Neural cell (in vitro differentiated cells): ENCODE data around the gene DYRK4. TPM values are rescaled to one million over a fixed set of nuclear protein-coding genes. Genes with fewer than 3 reads are reported as not detected.

Experiments used
- H2AFZ ChIP-seq: fragments of 200-600, 300-800 bp; sonication (generic), shearing (Covaris generic); 2 replicates; pipeline ENCODE4 v1.6.0; 2014; ENCODE audit warnings: low read depth, mild to moderate bottlenecking, antibody characterized with exemption, low read length, moderate library complexity
- H3F3A ChIP-seq: fragments of 200-600 bp; shearing (Covaris generic); 2 replicates; pipeline ENCODE4 v1.6.1; 2016; ENCODE audit warnings: mild to moderate bottlenecking, moderate library complexity, mixed read lengths, antibody characterized with exemption, low read length; ENCODE audit not compliant: insufficient read depth, poor library complexity, severe bottlenecking
- H3K27ac ChIP-seq: fragments of 200-600, 300-800 bp; sonication (generic), shearing (Covaris generic); 2 replicates; pipeline ENCODE4 v1.5.1; 2014; ENCODE audit warnings: mild to moderate bottlenecking, low read length, moderate library complexity
- H3K27me3 ChIP-seq: fragments of 300-800, 200-600 bp; sonication (generic), shearing (Covaris generic); 2 replicates; pipeline ENCODE4 v1.6.0; 2014; ENCODE audit warnings: mild to moderate bottlenecking, low read depth, low read length, moderate library complexity; ENCODE audit not compliant: insufficient read depth
- H3K36me3 ChIP-seq: fragments of 300-800, 200-600 bp; sonication (generic), shearing (Covaris generic); 2 replicates; pipeline ENCODE4 v1.5.1; 2014; ENCODE audit warnings: mild to moderate bottlenecking, antibody characterized with exemption, low read length, moderate library complexity; ENCODE audit not compliant: insufficient read depth
- H3K4me2 ChIP-seq: fragments of 300-800, 200-600 bp; sonication (generic), shearing (Covaris generic); 2 replicates; pipeline ENCODE4 v1.6.0; 2014; ENCODE audit warnings: mild to moderate bottlenecking, low read length
- H3K4me3 ChIP-seq: fragments of 300-800, 200-600 bp; sonication (generic), shearing (Covaris generic); 2 replicates; pipeline ENCODE4 v1.5.1; 2014; ENCODE audit warnings: mild to moderate bottlenecking, low read length, moderate library complexity
- H3K79me2 ChIP-seq: fragments of 200-600 bp; shearing (Covaris generic); replicated peaks from 2 replicates; pipeline ENCODE4 v1.6.0; 2014; ENCODE audit warnings: mild to moderate bottlenecking, low read length, moderate library complexity; ENCODE audit not compliant: insufficient read depth
- H3K9ac ChIP-seq: fragments of 300-800, 200-600 bp; sonication (generic), shearing (Covaris generic); 2 replicates; pipeline ENCODE4 v1.6.1; 2016; ENCODE audit warnings: mild to moderate bottlenecking, low read length, mixed read lengths
- H3K9me2 ChIP-seq: fragments of 200-600 bp; shearing (Covaris generic); 2 replicates; pipeline ENCODE4 v1.6.1; 2016; ENCODE audit warnings: mild to moderate bottlenecking, low read length, mixed read lengths; ENCODE audit not compliant: insufficient read depth
- H3K9me3 ChIP-seq: fragments of 200-600, 300-800 bp; sonication (generic), shearing (Covaris generic); 2 replicates; pipeline ENCODE4 v1.6.1; 2016; ENCODE audit warnings: mild to moderate bottlenecking, mixed run types, low read length, moderate library complexity, mixed read lengths
- H4K20me1 ChIP-seq: fragments of 200-600 bp; shearing (Covaris generic); 2 replicates; pipeline ENCODE4 v1.6.1; 2016; ENCODE audit warnings: mild to moderate bottlenecking, mixed run types; ENCODE audit not compliant: insufficient read depth
- CTCF ChIP-seq: fragments of 450-650 bp; IDR thresholded peaks from 2 replicates; pipeline ENCODE4 v1.5.1; 2014; ENCODE audit warnings: antibody characterized with exemption, mild to moderate bottlenecking, moderate library complexity; ENCODE audit not compliant: poor library complexity, severe bottlenecking
- EP300 ChIP-seq: fragments of 450-650 bp; conservative IDR thresholded peaks from 2 replicates; pipeline ENCODE4 v1.6.1; 2014; ENCODE audit warnings: antibody characterized with exemption, mild to moderate bottlenecking, moderate library complexity; ENCODE audit not compliant: poor library complexity, severe bottlenecking
- EZH2 ChIP-seq: fragments of 200-600, 300-800 bp; shearing (Covaris generic), sonication (generic); IDR thresholded peaks from 2 replicates; pipeline ENCODE4 v1.6.1; 2014; ENCODE audit warnings: antibody characterized with exemption, low read length, borderline replicate concordance, mild to moderate bottlenecking; ENCODE audit not compliant: insufficient read depth, poor library complexity, severe bottlenecking
- MXI1 ChIP-seq: fragments of 450-650 bp; conservative IDR thresholded peaks from 2 replicates; pipeline ENCODE4 v1.6.1; 2014; ENCODE audit warnings: antibody characterized with exemption, mild to moderate bottlenecking; ENCODE audit not compliant: poor library complexity, severe bottlenecking
- POLR2AphosphoS5 ChIP-seq: IDR thresholded peaks from 2 replicates; pipeline ENCODE4 v1.6.1; 2012
- RAD21 ChIP-seq: fragments of 450-650 bp; conservative IDR thresholded peaks from 2 replicates; pipeline ENCODE4 v1.6.1; 2014; ENCODE audit warnings: antibody characterized with exemption, mild to moderate bottlenecking, moderate library complexity
- REST ChIP-seq: IDR thresholded peaks from 2 replicates; pipeline ENCODE4 v1.6.1; 2012; ENCODE audit warnings: borderline replicate concordance
- SMC3 ChIP-seq: fragments of 450-650 bp; conservative IDR thresholded peaks from 2 replicates; pipeline ENCODE4 v1.6.1; 2014; ENCODE audit warnings: antibody characterized with exemption, mild to moderate bottlenecking, moderate library complexity; ENCODE audit not compliant: poor library complexity
- TAF1 ChIP-seq: IDR thresholded peaks from 2 replicates; pipeline ENCODE4 v1.6.1; 2012; ENCODE audit warnings: low read depth
- polyA plus RNA-seq: library from polyadenylated mRNA; depleted of rRNA; stranded (reverse); fragments of >200 nt; gene quantifications from 2 replicates; pipeline ENCODE4 v1.2.3, GENCODE V29; 2014

DYRK4 gene
- polyA plus RNA-seq, 1 donor from 2014 or later = 13.2 TPM

GRCh38 chr12:4580281-4580688 is 18.3 kb downstream of the DYRK4 start:
- Histone ChIP-seq H4K20me1 (no peaks in the 10 kb centered on the region), H3F3A (no peaks in the 10 kb centered on the region), H3K36me3 (no peaks in the 10 kb centered on the region), H3K79me2 (no peaks in the 10 kb centered on the region), H3K9ac (no peak overlapping the region), H3K27ac (no peak overlapping the region), H3K4me2 (no peak overlapping the region), H3K9me2 (no peaks in the 10 kb centered on the region), H3K27me3 (no peaks in the 10 kb centered on the region), H3K4me3 (no peak overlapping the region), H2AFZ (no peak overlapping the region), H3K9me3 (no peaks in the 10 kb centered on the region)
- TF ChIP-seq CTCF (no peak), EZH2 (no peak), SMC3 (no peak), TAF1 (no peak), REST (no peak), EP300 (no peak), POLR2AphosphoS5 (no peak), RAD21 (no peak), MXI1 (no peak)

- no peak overlapping the region for H3K27ac ChIP-seq
- H3K9ac ChIP-seq = no peak overlapping the region
- no peaks in the 10 kb centered on the region for H3K9me3 ChIP-seq
- no peaks in the 10 kb centered on the region for H4K20me1 ChIP-seq
- no peaks in the 10 kb centered on the region for H3K9me2 ChIP-seq
- no peaks in the 10 kb centered on the region for H3F3A ChIP-seq
- no peaks in the 10 kb centered on the region for H3K36me3 ChIP-seq
- H2AFZ ChIP-seq = no peak overlapping the region
- H3K27me3 ChIP-seq = no peaks in the 10 kb centered on the region
- H3K4me3 ChIP-seq = no peak overlapping the region
- H3K4me2 ChIP-seq = no peak overlapping the region
- H3K79me2 ChIP-seq = no peaks in the 10 kb centered on the region
- no peak for TF ChIP-seq EP300
- TF ChIP-seq MXI1 = no peak
These were observed 22.3 kb downstream of the DYRK4 start for GRCh38 chr12:4584281-4584680.

GRCh38 chr12:4584896-4585295 is 22.9 kb downstream of the DYRK4 start:
- TF ChIP-seq SMC3 (no peak), MXI1 (no peak), EZH2 (no peak), RAD21 (no peak), TAF1 (no peak), POLR2AphosphoS5 (no peak), CTCF (no peak), REST (no peak), EP300 (no peak)
- H3K27ac ChIP-seq = no peak overlapping the region
- no peaks in the 10 kb centered on the region for H3K9me2 ChIP-seq
- no peak overlapping the region for H3K4me3 ChIP-seq
- H3K4me2 ChIP-seq = no peak overlapping the region
- H4K20me1 ChIP-seq = no peaks in the 10 kb centered on the region
- no peak overlapping the region for H2AFZ ChIP-seq
- H3K9me3 ChIP-seq = no peaks in the 10 kb centered on the region
- no peaks in the 10 kb centered on the region for H3F3A ChIP-seq
- H3K36me3 ChIP-seq = no peaks in the 10 kb centered on the region
- H3K27me3 ChIP-seq = no peaks in the 10 kb centered on the region
- no peak overlapping the region for H3K9ac ChIP-seq
- H3K79me2 ChIP-seq = no peaks in the 10 kb centered on the region
